Measurements from ENCODE around the gene TLX2. TPM values are rescaled to one million over a fixed set of nuclear protein-coding genes. Genes with fewer than 3 reads are reported as not detected.
A peak's percentile ranks its signal among the peaks of the same experiment; 100 is the strongest.

TLX2 gene
- total RNA-seq, 4 donors from 2014 or later = 0.56 TPM; not detected in 3

GRCh38 chr2:74495440-74495839, 18.8 kb upstream of the TLX2 start:
- Histone ChIP-seq H3K27ac (no peak overlapping the region), H3K36me3 (peaks cover 40% of the 10 kb centered on the region), H3K4me1 (peaks cover 26% of the 10 kb centered on the region), H3K9me3 (no peaks in the 10 kb centered on the region), H3K4me3 (no peak overlapping the region), H3K27me3 (peaks cover 34% of the 10 kb centered on the region)
- no peak for DNase-seq (ENCODE audit: low spot score in 2 of 2)
- 92% methylated on average over 1 of the region's 1 CpG for WGBS
- TF ChIP-seq EP300 (IDR thresholded peaks at IDR 0.05) (no peak), POLR2A (IDR thresholded peaks at IDR 0.05) (no peak), CTCF (IDR thresholded peaks at IDR 0.05) (no peak), POLR2AphosphoS5 (IDR thresholded peaks at IDR 0.05) (no peak)

GRCh38 chr2:74496997-74497776, 17.1 kb upstream of the TLX2 start:
- DNase-seq (ENCODE audit: low spot score in 2 of 2) = no peak
- 56% methylated on average over 19 of the region's 19 CpGs for WGBS
- H3K4me1 ChIP-seq = peaks cover 30% of the 10 kb centered on the region
- H3K27me3 ChIP-seq = peaks cover 50% of the 10 kb centered on the region
- peaks cover 23% of the 10 kb centered on the region for H3K36me3 ChIP-seq
- peak overlapping the region; percentile 46 for H3K4me3 ChIP-seq
- TF ChIP-seq POLR2A (IDR thresholded peaks at IDR 0.05) (no peak), EP300 (IDR thresholded peaks at IDR 0.05) (no peak), CTCF (IDR thresholded peaks at IDR 0.05) (no peak)
- no peak overlapping the region for H3K27ac ChIP-seq
- no peaks in the 10 kb centered on the region for H3K9me3 ChIP-seq

- peak in 1 of 2 donors; percentile 69 for DNase-seq (ENCODE audit: low spot score in 2 of 2)
- peak overlapping the region; percentile 46 for H3K4me3 ChIP-seq
- WGBS = 4% methylated on average over 37 of the region's 61 CpGs
- peaks cover 37% of the 10 kb centered on the region for H3K4me1 ChIP-seq
- no peak overlapping the region for H3K27ac ChIP-seq
- peaks cover 15% of the 10 kb centered on the region for H3K36me3 ChIP-seq
- no peaks in the 10 kb centered on the region for H3K9me3 ChIP-seq
- peaks cover 57% of the 10 kb centered on the region for H3K27me3 ChIP-seq
- TF ChIP-seq CTCF (IDR thresholded peaks at IDR 0.05) (no peak), POLR2AphosphoS5 (IDR thresholded peaks at IDR 0.05) (no peak), EP300 (IDR thresholded peaks at IDR 0.05) (no peak)
Observed at GRCh38 chr2:74497777-74498499, 16.3 kb upstream of the TLX2 start.

GRCh38 chr2:74498500-74499266, 15.6 kb upstream of the TLX2 start:
- no peak overlapping the region for H3K27ac ChIP-seq
- no peak for TF ChIP-seq EP300 (IDR thresholded peaks at IDR 0.05)
- no peak for TF ChIP-seq POLR2A (IDR thresholded peaks at IDR 0.05)
- TF ChIP-seq CTCF (IDR thresholded peaks at IDR 0.05) = no peak
- no peak for TF ChIP-seq POLR2AphosphoS5 (IDR thresholded peaks at IDR 0.05)
- peaks cover 45% of the 10 kb centered on the region for H3K4me1 ChIP-seq
- H3K4me3 ChIP-seq = peak overlapping the region; percentile 46
- WGBS = 2% methylated on average over 41 of the region's 41 CpGs
- DNase-seq (ENCODE audit: low spot score in 2 of 2) = no peak
- H3K27me3 ChIP-seq = peaks cover 61% of the 10 kb centered on the region
- no peaks in the 10 kb centered on the region for H3K9me3 ChIP-seq
- H3K36me3 ChIP-seq = peaks cover 8% of the 10 kb centered on the region
